NCI-H1436 (cell line): ENCODE results near the gene ISX.

ENCODE experiments used
- DNase-seq: peaks from one replicate; lab custom pipeline; 2025; lab: John Stamatoyannopoulos, UW

The ISX gene

GRCh38 chr22:35113341-35113740 lies 47.4 kb downstream of the ISX start:
- DNase-seq = no peak

DNA sequence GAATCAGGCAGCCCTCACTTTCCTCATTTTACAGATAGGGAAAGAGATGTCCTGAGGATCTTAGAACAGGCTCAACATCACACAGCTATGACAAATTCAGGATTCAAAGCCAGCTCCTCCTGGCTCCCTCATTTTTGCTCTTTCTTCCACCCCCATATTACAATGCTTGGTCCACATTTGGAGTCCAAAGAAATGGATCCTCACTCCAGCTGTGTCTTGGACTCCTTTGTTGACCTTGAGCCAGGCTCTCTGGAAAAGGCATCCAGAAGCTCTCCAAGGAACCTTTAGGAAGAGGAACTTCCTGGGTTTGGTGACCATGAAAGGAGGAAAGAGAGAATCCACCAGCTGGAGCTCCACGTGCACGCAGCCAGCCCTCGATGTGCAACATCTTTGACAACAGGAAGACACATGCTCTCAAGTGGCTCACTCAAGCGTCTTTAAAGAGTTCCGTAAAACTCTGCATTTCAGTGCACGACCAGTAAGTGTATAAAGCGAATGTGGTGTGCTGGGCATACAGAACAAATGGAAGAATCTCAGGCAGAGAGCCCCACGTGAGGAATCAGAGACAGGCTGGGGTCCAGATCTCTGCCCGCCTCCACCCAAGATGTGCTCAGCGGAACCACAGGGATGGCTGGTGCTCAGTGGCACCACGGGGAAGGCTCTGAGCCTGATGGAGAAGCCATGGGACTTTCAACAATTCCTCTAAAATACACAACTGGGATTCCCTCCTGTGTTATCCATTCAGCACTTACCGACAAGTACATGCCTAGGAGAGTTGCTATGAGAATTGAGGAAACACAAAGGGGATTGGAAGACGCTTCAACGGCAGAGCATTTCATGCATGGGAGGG lies 48.4 kb downstream of the ISX start:
- DNase-seq = no peak

- no peak for DNase-seq
Measured at GRCh38 chr22:35115515-35115914, 49.6 kb downstream of the ISX start.

DNA sequence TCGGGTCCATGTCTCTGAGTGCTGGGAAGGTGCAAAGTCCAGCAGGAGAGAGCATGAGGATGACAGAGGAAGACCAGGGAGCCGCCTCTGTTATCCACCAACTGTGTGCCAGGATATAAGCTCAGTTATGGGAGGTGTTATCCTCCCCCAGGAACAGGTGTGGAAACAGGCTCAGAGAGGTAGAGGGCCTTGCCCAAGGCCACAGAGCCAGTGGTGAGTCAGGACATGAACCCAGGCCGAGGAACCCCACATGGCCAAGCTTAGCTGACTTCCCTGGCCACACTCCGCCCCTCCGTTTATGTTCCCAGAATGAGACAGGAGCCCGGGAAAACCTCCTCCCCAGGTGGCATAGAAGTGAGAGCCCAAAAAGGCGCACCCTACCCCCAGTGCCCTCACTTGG lies 50.3 kb downstream of the ISX start:
- DNase-seq = no peak

- DNase-seq = no peak
Measured at GRCh38 chr22:35116817-35117216, 50.9 kb downstream of the ISX start.

DNA sequence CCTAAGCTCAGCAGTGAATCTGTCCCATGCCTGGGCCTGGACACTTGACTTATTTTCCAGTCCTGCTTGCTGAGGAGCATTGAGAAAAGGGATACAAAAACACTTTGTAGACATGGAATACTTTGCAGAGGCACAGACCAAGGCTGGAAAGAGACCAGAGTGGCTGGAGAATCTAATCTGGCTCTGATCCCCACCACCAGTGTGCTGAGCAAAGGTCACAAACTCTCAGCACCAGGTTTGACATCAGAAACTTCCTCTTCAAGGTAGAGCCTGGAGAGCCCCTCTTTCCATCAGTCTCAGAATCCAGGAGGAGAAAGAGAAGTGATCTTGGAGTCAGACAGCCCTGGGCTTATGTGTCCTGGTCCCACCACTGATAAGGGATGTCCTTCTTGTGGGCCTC lies 53.5 kb downstream of the ISX start:
- no peak for DNase-seq

DNA sequence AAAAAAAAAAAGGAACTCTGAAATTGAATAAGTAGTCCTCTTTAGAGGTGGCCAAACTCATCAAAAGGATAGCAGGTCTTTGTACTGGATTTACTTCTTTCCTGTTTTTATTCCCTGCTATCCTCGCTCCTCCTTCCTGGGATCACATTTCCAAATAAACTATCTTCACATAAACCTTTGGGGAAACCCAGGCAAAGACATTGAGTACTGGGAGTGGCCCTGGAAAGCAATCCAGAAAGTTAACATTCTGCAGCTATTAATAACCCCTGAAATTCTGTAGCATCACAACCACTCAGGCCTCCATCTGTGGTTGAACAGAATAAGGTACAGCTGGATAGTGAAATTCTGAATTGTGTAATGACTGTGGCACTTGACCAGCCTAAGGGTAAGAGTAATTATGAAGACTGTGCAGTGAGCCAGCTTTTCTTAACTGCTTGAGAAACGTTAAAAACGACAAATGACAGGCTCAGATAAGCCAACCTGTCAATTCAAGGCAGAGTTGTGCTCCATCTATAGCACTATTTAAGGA lies 58.8 kb downstream of the ISX start:
- no peak for DNase-seq

- DNase-seq = no peak
Measured at GRCh38 chr22:35126993-35127392, 61.0 kb downstream of the ISX start.

GRCh38 chr22:35128637-35129036 lies 62.7 kb downstream of the ISX start:
- no peak for DNase-seq

- DNase-seq = no peak
Measured at GRCh38 chr22:35131525-35132000, 65.6 kb downstream of the ISX start.

GRCh38 chr22:35132568-35132967 lies 66.6 kb downstream of the ISX start:
- no peak for DNase-seq

DNA sequence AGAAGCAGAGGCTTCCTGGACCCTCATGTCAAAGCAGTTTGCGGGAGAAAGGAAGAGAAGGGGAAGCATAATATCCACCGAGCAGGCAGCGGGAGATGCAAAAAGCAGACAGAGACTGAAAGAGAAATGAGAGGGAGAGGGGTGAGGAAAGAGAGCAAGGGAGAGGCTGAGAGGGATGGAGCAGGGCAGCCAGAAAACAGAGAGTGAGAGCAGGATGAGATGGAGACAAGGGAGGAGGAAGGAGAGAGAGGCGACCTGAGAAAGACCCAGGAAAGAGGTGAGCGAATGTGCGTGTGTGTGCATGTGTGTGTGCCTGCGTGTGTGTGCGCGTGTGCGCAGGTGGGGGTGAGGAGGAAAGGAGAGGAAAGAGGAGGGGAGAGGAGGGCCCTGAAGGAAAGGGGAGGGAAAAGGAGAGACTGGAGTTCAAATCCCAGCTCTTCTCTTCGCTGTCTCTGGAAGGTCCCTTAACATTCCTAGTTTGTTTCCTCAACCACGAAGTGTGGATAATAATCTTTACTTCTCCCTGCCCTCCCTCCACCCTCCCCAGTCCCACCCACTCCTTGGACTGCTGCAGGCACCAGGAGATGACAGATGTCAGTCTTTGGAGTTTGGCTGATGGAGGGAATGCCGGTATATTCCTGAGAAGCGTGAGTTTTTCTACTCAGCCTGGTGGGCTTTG lies 67.9 kb downstream of the ISX start:
- no peak for DNase-seq

DNA sequence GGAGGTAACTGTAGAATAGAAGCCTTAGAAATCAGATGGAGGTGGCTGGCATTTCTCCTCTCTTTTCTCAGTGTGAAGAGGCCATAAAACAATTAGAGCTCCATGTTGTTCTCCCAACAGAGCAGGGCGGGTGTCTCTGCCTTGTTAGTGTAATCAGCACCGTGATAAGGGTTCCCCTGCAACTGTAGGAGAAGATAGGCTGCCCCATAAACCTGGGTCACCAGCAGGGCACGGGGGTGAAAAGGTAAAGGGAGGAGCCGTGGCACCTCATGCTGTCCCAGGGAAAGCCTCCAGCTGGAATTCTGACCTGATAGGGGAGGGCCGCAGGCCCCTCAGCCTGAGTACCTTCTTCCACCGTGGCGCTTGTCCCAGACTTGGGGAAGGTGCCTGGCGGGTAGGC lies 68.7 kb downstream of the ISX start:
- DNase-seq = no peak

DNA sequence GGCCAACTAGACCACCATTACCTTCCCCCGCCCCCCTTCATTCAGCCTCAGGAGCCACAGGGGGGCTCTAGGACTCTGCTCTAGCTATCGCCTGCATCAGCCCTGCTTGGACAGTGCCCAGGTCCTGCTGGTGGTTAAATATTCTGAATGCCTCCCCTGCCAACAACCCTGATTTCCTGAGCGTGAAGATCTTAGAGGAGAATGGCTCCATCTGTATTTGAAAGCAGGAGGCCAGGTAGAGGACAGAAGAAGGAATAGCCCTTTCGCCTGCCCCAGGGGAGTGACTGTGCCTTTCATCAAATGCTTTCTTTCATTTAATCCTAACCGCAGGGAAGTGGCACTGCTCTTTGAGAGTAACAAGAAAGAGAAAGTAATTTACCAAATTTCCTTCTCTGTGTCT lies 69.2 kb downstream of the ISX start:
- no peak for DNase-seq
